Stimulated activated CD4-positive, alpha-beta T cell treated with anti-CD3 and anti-CD28 coated beads, Interleukin-15, amount 100 ng/mL, for 1 hour (primary cell): ENCODE results near the gene KIRREL3.

Experiments used
- DNase-seq, 2 donors: peaks; one replicate each; pipeline ENCODE4 v3.0.0-alpha.2; 2020; ENCODE audit warnings: low read depth in 1 of 2, low spot score in 1 of 2

Gene KIRREL3

DNA sequence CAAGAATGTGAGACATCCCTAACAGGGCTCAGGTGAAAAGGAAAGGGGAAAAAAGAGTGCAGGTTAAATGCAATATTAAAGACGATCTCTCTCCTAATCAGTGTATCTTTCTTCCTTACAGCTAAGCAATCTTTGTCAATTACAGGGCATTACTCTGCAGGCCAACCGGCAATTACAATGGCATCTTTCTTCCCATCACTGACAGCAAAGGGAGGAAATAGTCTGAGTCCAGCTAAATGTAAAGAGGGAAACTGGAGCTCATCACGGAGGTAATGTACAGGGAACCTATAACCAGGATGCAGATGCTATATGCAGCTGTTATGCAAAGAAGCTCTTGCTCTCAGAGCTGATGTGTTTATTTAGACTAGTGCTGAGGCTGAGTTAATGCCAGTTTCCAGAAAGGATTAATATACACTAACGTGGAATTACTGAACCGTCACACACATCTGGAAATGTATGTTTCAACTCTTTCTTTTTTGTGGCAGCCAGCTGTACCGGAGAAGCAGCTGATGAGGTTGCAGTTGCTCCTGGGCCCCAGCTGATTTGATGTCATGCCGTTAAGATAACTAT is 121.6 kb downstream of the KIRREL3 start:
- no peak for DNase-seq

DNA sequence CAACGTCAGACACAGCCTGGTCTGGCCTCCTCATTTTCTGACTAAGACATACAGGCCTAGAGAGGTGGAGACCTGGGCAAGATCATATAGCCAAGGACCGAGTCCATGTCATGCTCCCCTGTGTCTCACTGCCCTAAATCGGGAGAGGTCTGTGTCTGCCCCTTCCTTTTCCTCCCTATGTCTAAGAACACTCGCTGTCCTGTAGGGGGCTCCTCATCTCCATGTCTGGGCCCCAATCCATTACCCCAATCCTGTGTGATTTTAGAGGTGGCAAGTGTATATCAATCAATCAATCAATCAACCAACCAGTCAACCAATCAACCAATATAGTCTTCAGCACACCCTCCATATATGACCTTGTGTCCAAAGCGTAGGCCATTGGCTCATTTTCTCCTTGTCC is 125.7 kb downstream of the KIRREL3 start:
- no peak for DNase-seq

DNA sequence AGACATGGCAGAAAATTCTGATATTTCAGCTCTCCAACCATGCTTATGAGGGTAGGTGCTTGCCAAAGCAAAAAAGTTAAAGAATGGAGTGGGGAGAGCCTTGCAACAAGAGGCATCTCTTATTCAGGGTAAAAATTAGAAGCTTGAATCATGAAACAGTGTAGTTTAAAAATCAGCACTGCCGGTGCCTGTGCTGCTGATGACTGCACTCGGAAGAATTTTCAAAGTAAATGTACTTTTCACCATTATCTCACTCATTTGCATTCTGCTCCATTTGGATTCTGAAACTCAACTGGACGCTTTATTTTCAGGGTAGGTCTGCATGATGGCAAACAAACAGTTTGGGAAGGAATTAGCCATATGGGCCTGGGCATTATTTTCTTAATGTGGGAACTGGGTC is 126.3 kb downstream of the KIRREL3 start:
- DNase-seq = no peak

DNA sequence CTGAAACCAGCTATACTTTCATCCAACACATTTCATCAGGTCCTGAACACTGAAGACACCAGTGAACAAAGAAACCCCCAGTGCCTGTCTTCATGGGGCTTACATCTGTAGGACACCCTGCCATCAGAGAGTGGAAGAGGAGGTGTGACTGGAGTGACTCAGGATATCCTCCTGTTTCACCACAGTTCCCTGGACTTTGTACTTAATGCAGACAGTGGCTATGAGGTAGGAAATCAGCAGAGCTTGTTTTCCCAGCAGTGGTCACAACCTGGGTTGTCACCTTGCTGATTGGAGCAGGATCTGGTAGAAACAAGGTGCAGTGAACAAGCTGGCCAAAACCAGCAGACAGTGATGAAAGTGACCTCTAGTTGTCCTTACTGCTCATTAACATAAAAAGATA is 128.8 kb downstream of the KIRREL3 start:
- DNase-seq = no peak

DNA sequence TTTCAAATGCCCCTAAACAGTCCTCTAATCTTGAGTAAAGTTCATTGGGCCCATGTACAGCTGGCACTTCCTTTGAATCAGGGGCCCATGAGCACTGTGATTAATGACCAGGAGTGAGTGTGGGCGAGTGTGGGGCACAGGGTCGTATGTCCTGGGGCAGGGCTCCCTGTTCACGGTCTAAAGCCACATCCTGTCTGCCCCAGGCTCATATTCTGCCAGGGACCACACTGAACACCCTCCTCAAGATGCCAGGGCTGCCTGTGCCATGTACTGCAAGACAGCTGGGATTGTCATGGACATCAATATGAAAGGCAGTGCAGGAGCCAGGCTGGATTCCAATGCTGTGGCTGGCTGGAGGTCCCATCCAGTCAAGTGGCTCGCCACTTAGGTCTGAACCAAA is 130.5 kb downstream of the KIRREL3 start:
- no peak for DNase-seq

DNA sequence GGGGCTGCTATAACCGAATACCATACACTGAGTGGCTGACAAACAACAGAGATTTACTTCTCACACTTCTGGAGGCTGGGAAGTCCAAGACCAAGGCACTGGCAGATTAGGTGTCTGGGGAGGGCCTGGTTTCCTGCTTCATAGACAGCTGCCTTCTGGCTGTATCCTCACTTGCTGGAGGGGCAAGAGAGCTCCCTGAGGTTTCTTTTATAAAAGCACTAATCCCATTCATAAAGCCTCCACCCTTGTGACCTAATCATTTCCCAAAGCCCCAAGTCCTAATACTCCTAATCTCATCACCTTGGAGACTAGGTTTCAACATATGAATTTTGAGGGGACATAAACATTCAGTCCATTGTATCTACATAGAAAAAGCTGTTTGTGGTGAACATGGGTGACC is 131.8 kb downstream of the KIRREL3 start:
- no peak for DNase-seq

DNA sequence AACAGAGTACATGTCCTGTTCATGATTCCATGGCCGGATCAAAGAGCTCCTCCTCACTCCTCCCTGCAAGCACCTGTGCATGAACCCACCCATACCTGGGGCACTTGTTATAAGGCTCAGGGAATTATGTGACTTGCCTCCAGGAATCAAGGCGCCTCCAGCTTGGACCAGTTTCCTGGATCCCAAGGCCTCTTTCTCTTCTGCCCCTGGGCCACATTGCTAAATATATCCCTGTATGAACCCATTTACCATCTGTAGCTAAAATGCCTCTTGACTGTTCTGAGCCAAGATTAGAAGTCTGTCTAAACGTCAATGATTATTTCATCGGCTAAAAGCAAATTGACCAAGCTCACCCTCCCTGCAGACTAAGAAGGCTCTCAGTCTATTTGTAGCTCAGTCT is 135.6 kb downstream of the KIRREL3 start:
- DNase-seq = no peak

DNA sequence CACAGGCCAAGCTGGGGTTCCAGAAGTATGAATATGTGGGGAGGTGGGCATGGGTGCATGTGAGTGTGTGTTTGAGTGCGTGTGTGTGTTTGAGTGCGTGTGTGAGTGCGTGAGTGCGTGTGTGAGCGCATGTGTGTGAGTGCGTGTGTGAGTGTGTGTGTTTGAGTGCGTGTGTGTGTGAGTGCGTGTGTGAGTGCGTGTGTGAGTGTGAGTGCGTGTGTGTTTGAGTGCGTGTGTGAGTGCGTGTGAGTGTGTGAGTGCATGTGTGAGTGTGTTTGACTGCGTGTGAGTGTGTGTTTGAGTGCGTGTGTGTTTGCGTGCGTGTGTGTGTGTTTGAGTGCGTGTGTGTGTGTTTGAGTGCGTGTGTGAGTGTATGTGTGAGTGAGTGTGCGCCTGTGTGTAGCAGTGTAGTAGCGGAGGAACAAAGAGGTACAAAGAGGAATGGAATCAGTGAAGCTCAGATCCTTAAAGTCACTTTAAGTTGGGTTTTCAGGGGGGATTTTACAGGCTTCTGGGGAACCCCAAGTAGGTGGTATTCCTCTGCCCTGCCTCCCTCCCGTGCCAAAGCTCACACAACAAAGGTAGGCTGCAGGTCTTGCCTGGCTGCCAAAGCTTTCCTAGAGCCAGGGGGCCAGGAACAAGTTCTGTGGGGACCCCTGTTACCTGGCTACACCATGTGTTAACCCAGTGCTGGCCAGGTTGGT is 137.1 kb downstream of the KIRREL3 start:
- no peak for DNase-seq

DNA sequence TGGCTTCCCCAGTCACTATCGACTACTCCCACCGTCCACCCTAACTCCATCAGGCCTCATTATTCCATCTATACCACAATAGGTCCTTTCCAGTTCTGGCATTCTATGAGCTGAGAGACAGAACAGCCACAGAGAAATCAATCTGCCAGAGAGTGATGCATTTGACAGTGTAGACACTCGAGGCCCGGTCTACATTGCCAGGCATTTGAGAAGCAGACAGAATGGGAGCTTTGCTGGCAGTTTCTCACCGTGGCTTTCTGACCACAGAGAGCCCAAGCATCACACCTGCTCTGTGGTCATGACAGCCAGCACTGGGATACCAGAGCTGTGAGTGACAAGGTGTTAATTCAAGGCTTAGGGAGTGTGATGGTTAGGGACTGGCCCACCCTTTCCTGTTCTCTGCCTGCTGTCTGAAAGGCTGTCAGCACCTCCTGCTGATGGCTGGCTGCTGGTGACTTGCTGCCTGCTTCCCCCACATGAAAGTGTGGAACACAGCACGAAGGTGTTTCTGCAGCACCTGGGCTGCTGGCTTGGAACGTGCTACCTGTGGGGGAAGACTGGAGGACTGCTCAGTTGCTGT is 137.8 kb downstream of the KIRREL3 start:
- no peak for DNase-seq

DNA sequence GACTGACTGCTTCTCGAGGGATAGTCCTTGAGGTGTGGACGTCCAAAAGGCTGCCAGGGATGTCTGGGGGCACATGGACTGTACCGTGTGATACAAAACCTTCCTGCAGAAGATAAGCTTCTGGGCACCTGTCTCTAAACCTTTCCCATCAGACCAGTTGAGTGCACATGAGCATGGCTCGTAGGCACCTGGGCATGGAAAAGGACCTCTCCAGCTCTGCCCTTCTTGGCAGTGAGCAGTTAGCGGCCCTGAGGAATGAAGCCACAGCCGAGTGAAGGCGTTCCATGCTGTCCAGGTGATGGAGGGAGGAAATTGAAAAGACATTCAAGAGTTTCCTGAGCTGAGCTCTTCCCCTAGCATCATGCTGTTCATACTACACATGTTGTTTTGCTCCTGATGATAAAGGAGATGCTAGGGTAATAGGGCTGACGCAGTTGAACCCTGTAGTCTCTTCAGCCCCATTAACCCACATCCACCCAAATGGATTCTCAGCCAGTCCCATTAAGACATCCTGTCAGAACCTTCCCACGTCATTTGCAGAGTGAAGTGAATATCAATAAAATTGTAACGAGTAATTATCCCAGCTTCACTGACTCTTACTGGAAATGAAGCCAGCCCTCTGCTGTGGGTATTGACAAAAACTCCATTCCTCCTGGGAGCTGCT is 138.6 kb downstream of the KIRREL3 start:
- no peak for DNase-seq

DNA sequence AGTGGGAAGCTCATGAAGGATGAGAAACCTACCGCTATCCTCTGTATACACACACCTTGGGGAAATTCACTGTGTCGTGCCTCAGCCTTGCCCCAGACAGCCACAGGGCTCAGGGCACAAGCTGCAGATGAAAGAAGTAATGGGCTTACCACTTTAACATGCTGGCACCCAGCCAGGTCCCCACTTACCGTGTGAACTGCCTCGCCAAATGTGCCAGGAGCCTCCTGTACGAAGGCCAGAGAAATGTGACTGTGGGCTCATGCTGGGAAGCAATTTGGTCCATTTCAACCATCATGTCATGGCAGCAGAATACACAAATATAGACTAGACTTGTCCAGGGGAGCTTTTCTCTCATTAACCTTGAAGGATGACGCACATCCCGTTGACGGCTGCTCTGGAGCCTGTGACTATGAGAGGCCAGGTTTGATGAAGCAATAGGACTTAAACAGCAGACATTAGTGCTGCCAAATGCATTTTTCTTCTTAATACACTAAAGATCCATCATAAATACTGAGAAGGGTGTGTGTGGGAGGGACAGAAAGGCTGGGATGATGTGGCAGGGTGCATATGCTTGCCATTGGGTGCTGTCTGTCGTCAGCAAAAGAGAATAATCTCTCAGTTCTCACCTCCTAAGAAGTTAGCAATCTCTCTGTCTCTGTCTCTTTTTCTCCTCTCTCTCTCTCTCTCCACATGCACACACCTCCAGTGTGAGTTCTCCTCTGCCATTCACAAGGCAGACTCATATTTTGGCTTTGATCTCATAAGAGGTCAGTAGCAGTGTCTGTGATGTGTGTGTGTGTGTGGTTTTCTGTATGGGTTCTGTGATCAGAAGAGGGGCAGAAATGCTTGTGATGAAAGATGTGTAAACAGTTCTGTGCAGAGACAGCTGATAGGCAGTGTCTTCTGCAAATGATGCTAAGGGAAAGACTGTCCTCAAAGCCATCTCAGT is 142.4 kb downstream of the KIRREL3 start:
- no peak for DNase-seq

DNA sequence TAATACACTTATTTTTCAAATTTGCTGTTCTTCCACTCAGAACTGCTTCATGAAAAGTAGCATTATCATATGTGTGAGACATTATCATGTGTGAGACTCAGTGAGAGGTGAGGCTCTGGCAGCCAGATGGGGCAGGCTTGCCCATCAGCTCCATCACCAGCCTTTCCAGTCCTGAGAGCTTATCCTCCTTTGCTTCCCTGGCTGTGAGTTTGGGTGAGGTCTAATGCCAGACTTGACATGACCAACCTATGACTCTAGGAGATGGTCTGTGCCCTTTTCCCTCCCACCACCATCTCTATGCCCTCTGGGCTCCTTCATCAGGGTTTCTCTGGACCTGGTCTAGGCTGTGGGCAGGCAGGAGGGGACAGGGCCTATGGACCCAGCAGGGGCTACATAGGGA is 145.0 kb downstream of the KIRREL3 start:
- no peak for DNase-seq

DNA sequence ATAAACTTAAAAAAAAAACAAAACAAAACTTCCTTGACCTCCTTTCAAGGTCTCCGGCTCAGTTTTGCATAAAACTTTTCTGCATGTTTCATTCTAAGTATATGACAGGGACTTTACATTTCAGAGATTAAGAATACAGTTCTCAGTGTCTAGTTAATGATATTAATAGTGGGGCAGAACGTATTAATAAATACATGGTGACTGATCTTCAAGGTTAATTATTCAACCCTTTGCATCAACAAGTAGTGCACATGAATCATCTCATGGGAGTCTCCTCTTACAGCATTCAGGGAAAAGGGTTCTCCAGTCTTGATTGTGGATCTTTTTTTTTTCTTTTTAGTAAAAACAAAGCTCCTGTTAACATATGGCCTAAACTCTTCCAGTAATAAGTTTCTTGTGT is 146.8 kb downstream of the KIRREL3 start:
- DNase-seq = no peak

DNA sequence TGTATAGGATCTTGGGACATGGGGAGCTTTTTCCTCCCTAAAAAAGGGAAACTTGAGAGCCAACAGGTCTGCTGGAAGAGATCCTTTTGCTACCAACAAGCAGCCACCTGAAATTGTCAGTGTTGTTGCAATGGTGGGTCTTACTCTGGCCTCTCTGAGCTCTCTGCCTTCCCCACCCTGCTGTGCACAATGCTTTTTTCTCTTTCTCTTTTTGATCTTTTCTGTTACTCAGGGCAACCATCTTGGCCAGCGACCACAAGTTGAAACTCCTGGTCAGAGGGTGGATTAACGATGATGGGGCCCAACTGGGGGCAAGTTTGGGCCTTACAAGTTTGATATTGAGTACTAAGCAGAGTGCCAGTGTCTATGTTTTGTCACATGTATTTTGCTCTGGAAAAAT is 155.8 kb downstream of the KIRREL3 start:
- no peak for DNase-seq

DNA sequence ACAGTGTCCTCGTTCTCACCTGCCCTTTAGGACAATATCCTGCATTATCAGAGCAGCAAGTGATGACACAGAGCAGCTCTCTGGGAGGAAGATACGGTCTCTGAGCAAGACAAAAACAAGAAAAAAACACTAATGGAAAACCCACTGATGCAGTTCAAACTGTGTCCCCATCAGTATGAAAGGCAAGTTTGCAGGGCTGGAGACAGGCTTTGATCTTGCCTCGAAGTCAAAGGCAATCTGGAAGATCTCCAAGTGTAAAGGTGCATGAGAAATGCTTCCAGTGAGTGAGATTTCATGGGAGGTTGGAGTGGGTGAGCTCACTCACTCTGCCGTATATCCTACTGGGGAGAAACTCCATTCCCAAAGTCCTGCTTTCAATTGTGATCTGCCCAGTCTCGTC is 157.5 kb downstream of the KIRREL3 start:
- DNase-seq = no peak

DNA sequence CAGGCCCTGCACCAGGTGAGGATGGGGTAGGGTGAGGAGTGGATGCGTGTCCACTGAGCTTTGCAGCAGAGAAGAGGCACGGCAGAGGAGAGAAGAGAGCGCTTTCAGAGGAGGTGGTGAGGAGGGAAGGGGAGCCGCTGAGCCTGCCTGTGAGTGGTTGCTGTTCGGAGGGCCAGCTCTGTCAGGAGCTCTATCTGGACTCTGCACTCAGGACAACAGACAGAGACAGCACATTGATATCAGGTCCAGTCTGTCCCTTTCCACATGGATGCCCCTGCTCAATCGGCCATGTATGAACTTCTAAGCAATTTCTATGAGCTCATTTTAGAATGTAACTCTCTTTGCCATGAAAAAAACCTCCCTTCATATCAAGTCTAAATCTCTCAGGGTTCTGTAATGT is 158.6 kb downstream of the KIRREL3 start:
- no peak for DNase-seq

DNA sequence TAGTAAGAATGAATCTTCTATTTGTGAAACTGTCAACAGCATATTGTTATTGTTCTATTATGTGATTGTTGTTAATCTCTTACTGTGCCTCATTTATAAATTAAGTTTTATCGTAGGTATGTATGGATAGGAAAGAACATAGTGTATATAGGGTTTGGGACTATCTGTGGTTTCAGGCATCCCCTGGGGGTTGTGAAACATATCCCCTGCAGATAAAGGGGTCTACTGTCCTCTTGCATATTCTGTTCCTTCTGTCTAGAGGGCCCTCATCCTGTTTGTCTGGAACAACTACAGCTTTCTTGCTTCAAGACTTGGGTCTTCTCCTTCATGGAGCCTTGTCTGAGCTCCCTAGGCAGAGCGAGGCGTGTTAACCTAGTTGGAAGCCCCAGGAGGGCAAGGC is 159.6 kb downstream of the KIRREL3 start:
- no peak for DNase-seq

DNA sequence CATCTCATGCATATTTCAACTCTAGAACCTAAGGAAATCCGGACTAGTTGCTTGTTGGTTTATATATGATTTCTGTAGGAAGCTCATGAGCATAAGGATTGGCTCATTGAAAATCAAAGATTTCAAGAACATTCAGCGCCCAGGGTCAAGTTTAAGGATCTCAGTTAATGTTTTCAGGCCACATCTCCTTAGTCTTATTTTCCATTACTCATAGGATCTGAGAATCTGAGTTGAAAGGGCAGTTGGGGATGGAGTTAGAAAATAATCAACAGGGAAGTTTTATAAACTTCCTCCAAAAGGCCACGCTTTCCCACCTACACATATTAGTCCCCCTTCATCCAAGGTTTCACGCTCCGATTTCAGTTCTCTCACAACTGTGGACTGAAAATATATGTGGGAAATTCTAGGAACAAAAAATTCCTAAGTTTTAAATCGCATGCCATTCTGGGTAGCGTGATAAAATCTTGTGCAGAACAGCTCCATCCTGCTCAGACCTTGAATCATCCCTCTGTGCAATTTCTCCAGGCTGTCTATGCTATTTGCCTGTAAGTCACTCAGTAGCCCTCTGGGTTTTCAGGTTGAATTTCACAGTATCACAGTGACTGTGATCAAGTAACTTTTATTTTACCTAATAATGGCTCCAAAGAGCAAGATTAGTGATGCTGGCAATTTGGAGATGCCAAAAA is 160.2 kb downstream of the KIRREL3 start:
- DNase-seq = no peak

DNA sequence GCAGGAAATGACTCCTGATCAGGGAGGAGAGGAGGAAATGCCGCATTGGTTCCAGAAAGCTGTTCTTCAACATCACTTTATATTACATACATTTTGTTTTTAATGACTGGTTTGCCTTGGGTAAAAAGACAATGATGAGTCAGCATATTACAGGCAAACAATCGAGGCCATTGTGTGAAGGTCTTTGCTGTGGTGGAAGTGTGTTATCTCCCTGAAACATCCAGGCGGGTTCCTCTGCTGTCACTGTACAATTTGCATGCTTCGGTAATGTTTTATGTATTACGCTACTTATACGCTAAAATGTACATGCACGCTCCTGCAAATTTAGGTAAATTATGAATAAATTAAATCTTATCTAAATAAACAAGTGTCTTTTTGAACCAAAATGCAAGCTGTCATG is 161.1 kb downstream of the KIRREL3 start:
- no peak for DNase-seq

DNA sequence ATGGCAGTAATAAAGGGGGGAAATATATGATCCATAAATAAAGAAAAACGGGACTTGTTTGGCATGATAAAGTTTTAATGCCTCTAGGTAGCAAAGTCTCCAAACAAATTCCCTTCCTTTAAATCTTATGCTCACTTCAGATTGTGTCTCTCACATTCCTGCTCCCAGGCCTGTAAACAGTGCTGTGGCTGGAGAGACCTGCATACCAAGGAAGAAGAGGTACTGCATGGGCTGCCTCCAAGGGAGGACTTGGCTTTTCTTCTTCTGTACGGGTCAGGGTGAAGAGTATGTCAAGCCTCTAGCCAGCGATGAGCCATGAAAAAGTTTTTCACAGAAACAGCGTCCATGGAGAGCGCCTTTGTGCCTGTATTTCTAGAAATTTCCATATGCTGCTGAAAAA is 161.8 kb downstream of the KIRREL3 start:
- DNase-seq = no peak

DNA sequence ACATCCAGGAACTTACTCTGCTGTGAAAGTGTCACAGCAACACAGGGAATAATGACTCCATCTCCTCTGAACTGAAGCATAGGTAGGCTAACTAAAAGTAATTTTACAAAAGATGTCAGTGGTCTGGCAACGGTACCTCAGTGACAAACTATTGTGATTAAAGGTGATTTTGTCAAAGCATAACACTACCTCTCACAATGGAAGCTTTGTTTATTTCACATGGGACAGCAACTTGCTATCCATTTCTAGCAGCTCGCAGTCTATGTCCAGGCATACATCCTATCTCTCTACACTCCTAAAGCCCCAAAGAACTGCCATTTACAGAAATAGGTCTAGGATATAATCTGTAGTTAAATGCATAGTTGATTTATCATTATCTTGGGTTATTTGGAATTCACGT is 163.0 kb downstream of the KIRREL3 start:
- DNase-seq = no peak
